Liver (tissue), 3 donors: ENCODE data around the gene TMPRSS7.

Source experiments
- REST ChIP-seq: IDR thresholded peaks from 2 replicates; pipeline ENCODE4 v1.6.1; 2016; ENCODE audit warnings: antibody characterized with exemption, mild to moderate bottlenecking
- RXRA ChIP-seq, 2 donors: IDR thresholded peaks; 2 replicates each; pipeline ENCODE4 v1.6.1; 2017 to 2018; ENCODE audit warnings: antibody characterized with exemption in 2 of 2, mild to moderate bottlenecking in 1 of 2
- TAF1 ChIP-seq: conservative IDR thresholded peaks from 2 replicates; pipeline ENCODE4 v1.6.1; 2016; ENCODE audit warnings: antibody characterized with exemption, mild to moderate bottlenecking
- TF ChIP-seq, protein P1 (sequence below): fragments of 150-350 bp; IDR thresholded peaks from 2 replicates; pipeline ENCODE4 v1.5.1; 2017; ENCODE audit warnings: improper control_type of control experiment, low read depth, low read length; ENCODE audit not compliant: missing input control
- donor health status: healthy.
- donor health status: healthy.

- TF ChIP-seq, protein P1, sequence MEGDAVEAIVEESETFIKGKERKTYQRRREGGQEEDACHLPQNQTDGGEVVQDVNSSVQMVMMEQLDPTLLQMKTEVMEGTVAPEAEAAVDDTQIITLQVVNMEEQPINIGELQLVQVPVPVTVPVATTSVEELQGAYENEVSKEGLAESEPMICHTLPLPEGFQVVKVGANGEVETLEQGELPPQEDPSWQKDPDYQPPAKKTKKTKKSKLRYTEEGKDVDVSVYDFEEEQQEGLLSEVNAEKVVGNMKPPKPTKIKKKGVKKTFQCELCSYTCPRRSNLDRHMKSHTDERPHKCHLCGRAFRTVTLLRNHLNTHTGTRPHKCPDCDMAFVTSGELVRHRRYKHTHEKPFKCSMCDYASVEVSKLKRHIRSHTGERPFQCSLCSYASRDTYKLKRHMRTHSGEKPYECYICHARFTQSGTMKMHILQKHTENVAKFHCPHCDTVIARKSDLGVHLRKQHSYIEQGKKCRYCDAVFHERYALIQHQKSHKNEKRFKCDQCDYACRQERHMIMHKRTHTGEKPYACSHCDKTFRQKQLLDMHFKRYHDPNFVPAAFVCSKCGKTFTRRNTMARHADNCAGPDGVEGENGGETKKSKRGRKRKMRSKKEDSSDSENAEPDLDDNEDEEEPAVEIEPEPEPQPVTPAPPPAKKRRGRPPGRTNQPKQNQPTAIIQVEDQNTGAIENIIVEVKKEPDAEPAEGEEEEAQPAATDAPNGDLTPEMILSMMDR = no peak
- TF ChIP-seq TAF1 = no peak
- no peak for TF ChIP-seq RXRA (IDR thresholded peaks at IDR 0.05)
- TF ChIP-seq REST = no peak
These were observed 61.6 kb downstream of the TMPRSS7 start for GRCh38 chr3:112096176-112096575.
